Stimulated activated CD4-positive, alpha-beta T cell treated with anti-CD3 and anti-CD28 coated beads, Interleukin-2, amount 100 ng/mL, for 48 hours (primary cell): ENCODE data around the gene TIMM17A.
"Not testable (repeated sequence)": the region's sequence is repeated elsewhere in the genome, so short reads cannot be mapped to it uniquely, and the experiment has no call there.

Experiments
- DNase-seq, 2 donors: peaks; one replicate each; pipeline ENCODE4 v3.0.0-alpha.2; 2020

The TIMM17A gene

GRCh38 chr1:201941420-201942128, 13.7 kb upstream of the TIMM17A start:
- no peak for DNase-seq

GRCh38 chr1:201942129-201942495, 13.2 kb upstream of the TIMM17A start:
- no peak for DNase-seq

GRCh38 chr1:201944002-201944401, 11.3 kb upstream of the TIMM17A start:
- no peak for DNase-seq

- DNase-seq = no peak
These were observed 10.7 kb upstream of the TIMM17A start for GRCh38 chr1:201944639-201945038.

GRCh38 chr1:201945157-201945556, 10.1 kb upstream of the TIMM17A start:
- no peak for DNase-seq

- DNase-seq = no peak
These were observed 9.5 kb upstream of the TIMM17A start for GRCh38 chr1:201945863-201946223.

- no peak for DNase-seq
These were observed 8.9 kb upstream of the TIMM17A start, which contains the start of gene LMOD1 for GRCh38 chr1:201946224-201946908. LMOD1 (minus strand) TSS chr1:201946548; CDS start chr1:201946340, 208 bp downstream.

- DNase-seq = no peak
These were observed 7.7 kb upstream of the TIMM17A start for GRCh38 chr1:201947697-201948008.

- no peak for DNase-seq
These were observed 5.8 kb upstream of the TIMM17A start for GRCh38 chr1:201949491-201949890.

GRCh38 chr1:201954263-201955008, 867 bp upstream of the TIMM17A start:
- DNase-seq = peak in 1 of 2 donors; percentile 6

GRCh38 chr1:201955729-201956143, 433 bp downstream of the TIMM17A start:
- no peak for DNase-seq

GRCh38 chr1:201958348-201958747, 3.0 kb downstream of the TIMM17A start:
- DNase-seq = no peak

- not testable (repeated sequence) for DNase-seq
These were observed 7.1 kb downstream of the TIMM17A start for GRCh38 chr1:201962382-201962781.

GRCh38 chr1:201964261-201964660, 9.0 kb downstream of the TIMM17A start:
- no peak for DNase-seq

GRCh38 chr1:201966171-201966570, 10.9 kb downstream of the TIMM17A start:
- no peak for DNase-seq

- DNase-seq = no peak
These were observed 13.1 kb downstream of the TIMM17A start for GRCh38 chr1:201968202-201968925.

GRCh38 chr1:201970334-201971159, 15.2 kb downstream of the TIMM17A start:
- DNase-seq = no peak

GRCh38 chr1:201982082-201982622, 26.8 kb downstream of the TIMM17A start:
- DNase-seq = peak; percentile 63 to 72

GRCh38 chr1:201982623-201983379, 27.5 kb downstream of the TIMM17A start, which contains the start of gene RNPEP:
RNPEP (plus strand) TSS chr1:201982648; CDS start chr1:201982667, 19 bp downstream.
- peak; percentile 29 to 38 for DNase-seq

GRCh38 chr1:201983380-201983805, 28.1 kb downstream of the TIMM17A start:
- DNase-seq = no peak

- DNase-seq = no peak
These were observed 29.1 kb downstream of the TIMM17A start for GRCh38 chr1:201984446-201984845.
